GM23338 (cell line): ENCODE data around the gene PDE10A. TPM values are rescaled to one million over a fixed set of nuclear protein-coding genes. Genes with fewer than 3 reads are reported as not detected.

Experiments used
- ATAC-seq: fragments of 200-7000 bp; cut with Tn5 transposase; 3 replicates; pipeline ENCODE4 v1.9.1; 2020
- DNase-seq: peaks from one replicate; pipeline ENCODE4 v3.0.0-alpha.2; 2015; ENCODE audit warnings: low spot score
- H2AFZ ChIP-seq: fragments of 200-600 bp; sonication (generic); 2 replicates; pipeline ENCODE4 v1.8.0; 2016; ENCODE audit warnings: antibody characterized with exemption, mild to moderate bottlenecking, moderate library complexity
- H3F3A ChIP-seq: fragments of 200-600 bp; sonication (generic); replicated peaks from 2 replicates; pipeline ENCODE4 v1.8.0; 2017; ENCODE audit warnings: antibody characterized with exemption, mixed run types, low read depth
- H3K27ac ChIP-seq: fragments of 200-600 bp; sonication (generic); 2 replicates; pipeline ENCODE4 v1.6.1; 2016; ENCODE audit warnings: low read depth
- H3K27me3 ChIP-seq: fragments of 200-600 bp; sonication (generic); 2 replicates; pipeline ENCODE4 v1.8.0; 2016; ENCODE audit warnings: mild to moderate bottlenecking, mixed run types, moderate library complexity; ENCODE audit not compliant: insufficient read depth
- H3K36me3 ChIP-seq: fragments of 200-600 bp; sonication (generic); 2 replicates; pipeline ENCODE4 v1.8.0; 2016; ENCODE audit warnings: mild to moderate bottlenecking; ENCODE audit not compliant: insufficient read depth
- H3K4me1 ChIP-seq: fragments of 200-600 bp; sonication (generic); 2 replicates; pipeline ENCODE4 v1.8.0; 2016; ENCODE audit warnings: mild to moderate bottlenecking, moderate library complexity; ENCODE audit not compliant: insufficient read depth
- H3K4me2 ChIP-seq: fragments of 200-600 bp; sonication (generic); 2 replicates; pipeline ENCODE4 v1.7.1; 2017; ENCODE audit warnings: mixed run types
- H3K4me3 ChIP-seq: fragments of 200-600 bp; sonication (generic); 2 replicates; pipeline ENCODE4 v1.6.1; 2016; ENCODE audit warnings: mixed run types
- H3K79me2 ChIP-seq: fragments of 200-600 bp; sonication (generic); replicated peaks from 2 replicates; pipeline ENCODE4 v1.8.0; 2017; ENCODE audit warnings: mild to moderate bottlenecking; ENCODE audit not compliant: insufficient read depth
- H3K9me2 ChIP-seq: fragments of 200-600 bp; sonication (generic); 2 replicates; pipeline ENCODE4 v1.8.0; 2017; ENCODE audit not compliant: insufficient read depth
- H4K20me1 ChIP-seq: fragments of 200-600 bp; sonication (generic); replicated peaks from 2 replicates; pipeline ENCODE4 v1.8.0; 2017; ENCODE audit warnings: mild to moderate bottlenecking; ENCODE audit not compliant: insufficient read depth
- H3K27ac Mint-ChIP-seq: 2 replicates; pipeline ENCODE4 v1.8.0; 2020; ENCODE audit warnings: inconsistent platforms, mild to moderate bottlenecking, moderate library complexity, mixed read lengths
- H3K27me3 Mint-ChIP-seq: 3 replicates; pipeline ENCODE4 v1.8.0; 2022; ENCODE audit warnings: low read depth, mild to moderate bottlenecking, moderate library complexity, mixed read lengths, inconsistent platforms; ENCODE audit not compliant: insufficient read depth, poor library complexity
- H3K36me3 Mint-ChIP-seq: 3 replicates; pipeline ENCODE4 v1.8.0; 2021; ENCODE audit warnings: low read depth, mild to moderate bottlenecking, inconsistent platforms, moderate library complexity, mixed read lengths
- H3K4me1 Mint-ChIP-seq: 3 replicates; pipeline ENCODE4 v1.8.0; 2020; ENCODE audit warnings: mild to moderate bottlenecking, inconsistent platforms, mixed read lengths
- H3K4me3 Mint-ChIP-seq: 3 replicates; pipeline ENCODE4 v1.8.0; 2021; ENCODE audit warnings: moderate library complexity, mild to moderate bottlenecking, inconsistent platforms, mixed read lengths
- H3K9me3 Mint-ChIP-seq: 3 replicates; pipeline ENCODE4 v1.8.0; 2020; ENCODE audit warnings: moderate library complexity, mild to moderate bottlenecking, inconsistent platforms, mixed read lengths
- CREB1 ChIP-seq: fragments of 250-450 bp; sonication (Bioruptor Pico); IDR thresholded peaks from 2 replicates; pipeline ENCODE4 v1.5.0; 2020; ENCODE audit warnings: low read depth, mild to moderate bottlenecking, moderate library complexity
- EZH2 ChIP-seq: fragments of 200-600 bp; sonication (generic); IDR thresholded peaks from one replicate; pipeline ENCODE4 v1.8.0; 2017; ENCODE audit warnings: antibody characterized with exemption, mild to moderate bottlenecking, low read depth; ENCODE audit not compliant: unreplicated experiment
- EZH2phosphoT487 ChIP-seq: fragments of 200-600 bp; sonication (generic); IDR thresholded peaks from one replicate; pipeline ENCODE4 v1.8.1; 2018; ENCODE audit warnings: antibody characterized with exemption; ENCODE audit not compliant: unreplicated experiment
- JUNB ChIP-seq: IDR thresholded peaks from one replicate; pipeline ENCODE4 v1.6.1; 2016; ENCODE audit warnings: antibody characterized with exemption; ENCODE audit not compliant: unreplicated experiment
- NANOG ChIP-seq: IDR thresholded peaks from 2 replicates; pipeline ENCODE4 v1.6.1; 2016; ENCODE audit warnings: antibody characterized with exemption, borderline replicate concordance
- POLR2AphosphoS5 ChIP-seq: IDR thresholded peaks from 2 replicates; pipeline ENCODE4 v1.6.1; 2016; ENCODE audit warnings: antibody characterized with exemption, low read depth
- STAT1 ChIP-seq: IDR thresholded peaks from one replicate; pipeline ENCODE4 v1.6.1; 2016; ENCODE audit warnings: antibody characterized with exemption; ENCODE audit not compliant: unreplicated experiment
- ZNF331 ChIP-seq: fragments of 250-450 bp; sonication (Bioruptor Pico); IDR thresholded peaks from 2 replicates; pipeline ENCODE4 v1.5.0; 2020; ENCODE audit warnings: low read depth, mild to moderate bottlenecking, moderate library complexity
- polyA plus RNA-seq: library from polyadenylated mRNA; unstranded; fragments of >200 nt; fragmentation: Nextera tagmentation; extraction: Ambion mirVana; gene quantifications from 2 replicates; pipeline ENCODE4 v1.2.1, GENCODE V29; 2016
- total RNA-seq: library from RNA; depleted of rRNA; stranded (reverse); fragments of >200 nt; shearing (Covaris generic); gene quantifications from 2 replicates; pipeline ENCODE4 v1.2.3, GENCODE V29; 2014
- TF ChIP-seq, protein P1 (sequence below): IDR thresholded peaks from 2 replicates; pipeline ENCODE4 v1.6.1; 2016; ENCODE audit warnings: antibody characterized with exemption
- TF ChIP-seq, protein P2 (sequence below), 2 experiments: fragments of 200-600 bp in 1 of 2; sonication (generic) in 1 of 2; conservative IDR thresholded peaks; 2 replicates each; pipeline versions ENCODE4 v1.5.1 to v1.6.1; 2016 to 2017; ENCODE audit warnings: antibody characterized with exemption in 2 of 2, low read depth in 2 of 2, mild to moderate bottlenecking in 2 of 2, moderate library complexity in 1 of 2

PDE10A gene
- total and polyA plus RNA-seq, 2 experiments from 2014 or later, result 0.50 to 3.9 TPM

DNA sequence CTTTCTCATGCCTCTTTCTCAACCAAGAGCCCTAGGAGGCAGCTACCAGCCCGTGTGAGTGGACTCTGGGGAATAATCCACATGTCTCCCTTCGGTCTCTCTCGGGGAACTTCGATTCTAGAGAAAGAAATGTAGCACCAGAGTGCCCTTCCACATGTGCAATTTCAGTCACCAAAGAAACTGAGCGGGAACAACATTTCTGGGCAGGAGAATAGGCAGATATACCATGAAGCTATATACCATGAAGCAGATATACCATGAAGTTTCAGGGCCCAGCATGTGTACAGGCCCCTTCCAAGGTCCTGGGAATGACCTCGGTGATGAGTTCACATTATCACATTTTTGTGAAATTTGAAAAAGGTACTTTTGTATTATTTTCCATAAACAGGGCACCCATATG, 60.8 kb downstream of the PDE10A start:
- Histone ChIP-seq H3K27me3 (no peaks in the 10 kb centered on the region), H3F3A (no peaks in the 10 kb centered on the region), H3K79me2 (no peaks in the 10 kb centered on the region), H3K4me3 (no peak overlapping the region), H3K4me2 (no peak overlapping the region), H4K20me1 (no peaks in the 10 kb centered on the region), H3K4me1 (peaks cover 7% of the 10 kb centered on the region), H3K27ac (no peak overlapping the region), H3K9me2 (no peaks in the 10 kb centered on the region), H3K36me3 (no peaks in the 10 kb centered on the region), H2AFZ (no peak overlapping the region)
- no peak for DNase-seq
- no peak for ATAC-seq
- peaks cover 20% of the 10 kb centered on the region for H3K4me1 Mint-ChIP-seq
- TF ChIP-seq CREB1 (CRISPR knock-in tag) (no peak), POLR2AphosphoS5 (no peak), ZNF331 (CRISPR knock-in tag) (no peak)
- no peaks in the 10 kb centered on the region for H3K9me3 Mint-ChIP-seq
- no peak overlapping the region for H3K27ac Mint-ChIP-seq
- H3K4me3 Mint-ChIP-seq, result no peak overlapping the region
- no peaks in the 10 kb centered on the region for H3K36me3 Mint-ChIP-seq
- no peaks in the 10 kb centered on the region for H3K27me3 Mint-ChIP-seq

- Histone ChIP-seq H3K27me3 (no peaks in the 10 kb centered on the region), H3K4me3 (no peak overlapping the region), H3K9me2 (peaks cover 7% of the 10 kb centered on the region; the same call in 1 of the 2 replicates), H3K4me1 (peaks cover 7% of the 10 kb centered on the region), H3F3A (no peaks in the 10 kb centered on the region), H2AFZ (no peak overlapping the region), H3K36me3 (no peaks in the 10 kb centered on the region), H3K4me2 (no peak overlapping the region), H3K27ac (no peak overlapping the region), H3K79me2 (no peaks in the 10 kb centered on the region), H4K20me1 (no peaks in the 10 kb centered on the region)
- Mint-ChIP-seq H3K27me3 (peaks cover 3% of the 10 kb centered on the region), H3K9me3 (peaks cover 3% of the 10 kb centered on the region; the same call in 1 of the 3 replicates), H3K4me1 (peaks cover 20% of the 10 kb centered on the region), H3K4me3 (no peak overlapping the region), H3K36me3 (no peaks in the 10 kb centered on the region), H3K27ac (no peak overlapping the region)
- ATAC-seq (no peak), DNase-seq (no peak)
- TF ChIP-seq ZNF331 (CRISPR knock-in tag), result no peak
- no peak for TF ChIP-seq POLR2AphosphoS5
- TF ChIP-seq, protein P1, sequence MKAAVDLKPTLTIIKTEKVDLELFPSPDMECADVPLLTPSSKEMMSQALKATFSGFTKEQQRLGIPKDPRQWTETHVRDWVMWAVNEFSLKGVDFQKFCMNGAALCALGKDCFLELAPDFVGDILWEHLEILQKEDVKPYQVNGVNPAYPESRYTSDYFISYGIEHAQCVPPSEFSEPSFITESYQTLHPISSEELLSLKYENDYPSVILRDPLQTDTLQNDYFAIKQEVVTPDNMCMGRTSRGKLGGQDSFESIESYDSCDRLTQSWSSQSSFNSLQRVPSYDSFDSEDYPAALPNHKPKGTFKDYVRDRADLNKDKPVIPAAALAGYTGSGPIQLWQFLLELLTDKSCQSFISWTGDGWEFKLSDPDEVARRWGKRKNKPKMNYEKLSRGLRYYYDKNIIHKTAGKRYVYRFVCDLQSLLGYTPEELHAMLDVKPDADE, result no peak
- no peak for TF ChIP-seq JUNB
- TF ChIP-seq EZH2, result no peak
- TF ChIP-seq STAT1, result no peak
- TF ChIP-seq NANOG, result no peak
- TF ChIP-seq, protein P2, sequence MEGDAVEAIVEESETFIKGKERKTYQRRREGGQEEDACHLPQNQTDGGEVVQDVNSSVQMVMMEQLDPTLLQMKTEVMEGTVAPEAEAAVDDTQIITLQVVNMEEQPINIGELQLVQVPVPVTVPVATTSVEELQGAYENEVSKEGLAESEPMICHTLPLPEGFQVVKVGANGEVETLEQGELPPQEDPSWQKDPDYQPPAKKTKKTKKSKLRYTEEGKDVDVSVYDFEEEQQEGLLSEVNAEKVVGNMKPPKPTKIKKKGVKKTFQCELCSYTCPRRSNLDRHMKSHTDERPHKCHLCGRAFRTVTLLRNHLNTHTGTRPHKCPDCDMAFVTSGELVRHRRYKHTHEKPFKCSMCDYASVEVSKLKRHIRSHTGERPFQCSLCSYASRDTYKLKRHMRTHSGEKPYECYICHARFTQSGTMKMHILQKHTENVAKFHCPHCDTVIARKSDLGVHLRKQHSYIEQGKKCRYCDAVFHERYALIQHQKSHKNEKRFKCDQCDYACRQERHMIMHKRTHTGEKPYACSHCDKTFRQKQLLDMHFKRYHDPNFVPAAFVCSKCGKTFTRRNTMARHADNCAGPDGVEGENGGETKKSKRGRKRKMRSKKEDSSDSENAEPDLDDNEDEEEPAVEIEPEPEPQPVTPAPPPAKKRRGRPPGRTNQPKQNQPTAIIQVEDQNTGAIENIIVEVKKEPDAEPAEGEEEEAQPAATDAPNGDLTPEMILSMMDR (conservative IDR thresholded peaks at IDR 0.05; ENCODE audit: low read depth in 2 of 2), result no peak
- TF ChIP-seq EZH2phosphoT487, result no peak
Measured at GRCh38 chr6:165600606-165601005, 62.4 kb downstream of the PDE10A start.
